ENCODE data around the gene CTIF.
A peak's percentile ranks its signal among the peaks of the same experiment; 100 is the strongest.

The CTIF gene

DNA sequence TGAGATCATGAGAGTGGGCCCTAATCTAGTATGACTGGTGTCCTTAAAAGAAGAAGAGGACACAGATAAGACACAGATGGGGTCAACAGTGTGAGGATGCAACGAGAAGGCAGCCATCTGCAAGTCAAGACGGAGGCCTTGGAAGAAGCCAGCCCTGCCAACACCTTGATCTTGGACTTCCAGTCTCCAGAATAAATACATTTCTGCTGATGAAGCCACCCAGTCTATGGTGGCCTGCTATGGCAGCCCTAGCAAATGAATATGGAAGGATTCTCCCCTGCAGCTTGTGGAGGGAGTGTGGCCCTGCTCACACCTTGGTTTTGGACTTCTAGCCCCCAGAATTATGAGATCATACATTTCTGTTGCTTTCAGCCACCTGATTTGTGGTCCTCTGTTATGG, 12.3 kb downstream of the CTIF start:
- no peak for DNase-seq (ENCODE audit: low spot score)

DNA sequence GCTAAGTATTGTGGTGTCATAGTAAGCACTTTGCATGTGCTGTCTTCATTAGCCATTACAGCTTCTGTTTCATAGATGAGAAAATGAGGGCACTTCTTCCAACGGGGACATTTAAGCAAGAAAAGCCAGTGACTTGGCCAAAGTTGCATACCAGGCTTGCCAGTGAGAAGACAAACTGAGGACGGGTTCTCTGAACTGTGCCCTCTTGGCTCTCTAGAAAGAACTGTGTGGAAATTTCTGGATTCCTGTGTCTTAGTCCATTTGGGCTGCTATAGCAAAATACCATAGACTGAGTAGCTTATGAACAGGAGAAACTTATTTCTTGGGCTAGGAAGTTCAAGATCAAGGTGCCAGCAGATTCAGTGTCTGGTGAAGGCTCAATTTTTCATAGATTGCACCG, 13.3 kb downstream of the CTIF start:
- no peak for DNase-seq (ENCODE audit: low spot score)

DNA sequence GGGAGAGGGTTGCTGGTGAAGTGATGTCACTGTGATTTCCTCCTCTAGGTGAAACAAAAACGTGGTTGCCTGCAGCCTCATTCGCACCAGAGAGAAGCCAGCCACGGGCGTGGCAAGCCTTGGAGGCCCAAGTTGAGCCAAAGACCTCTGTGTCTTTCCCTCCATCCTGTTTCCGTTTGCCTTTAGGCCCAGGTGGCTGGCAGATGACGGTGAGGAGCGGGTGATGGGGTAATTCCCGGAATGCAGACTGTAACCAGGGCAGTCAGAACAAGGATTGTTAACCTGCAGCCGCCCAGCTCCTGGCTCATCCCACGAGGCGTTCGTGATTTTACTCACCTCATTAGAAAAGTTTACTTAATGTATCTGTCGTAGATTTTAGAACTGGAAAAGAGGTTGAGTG, 14.4 kb downstream of the CTIF start:
- no peak for DNase-seq (ENCODE audit: low spot score)

DNA sequence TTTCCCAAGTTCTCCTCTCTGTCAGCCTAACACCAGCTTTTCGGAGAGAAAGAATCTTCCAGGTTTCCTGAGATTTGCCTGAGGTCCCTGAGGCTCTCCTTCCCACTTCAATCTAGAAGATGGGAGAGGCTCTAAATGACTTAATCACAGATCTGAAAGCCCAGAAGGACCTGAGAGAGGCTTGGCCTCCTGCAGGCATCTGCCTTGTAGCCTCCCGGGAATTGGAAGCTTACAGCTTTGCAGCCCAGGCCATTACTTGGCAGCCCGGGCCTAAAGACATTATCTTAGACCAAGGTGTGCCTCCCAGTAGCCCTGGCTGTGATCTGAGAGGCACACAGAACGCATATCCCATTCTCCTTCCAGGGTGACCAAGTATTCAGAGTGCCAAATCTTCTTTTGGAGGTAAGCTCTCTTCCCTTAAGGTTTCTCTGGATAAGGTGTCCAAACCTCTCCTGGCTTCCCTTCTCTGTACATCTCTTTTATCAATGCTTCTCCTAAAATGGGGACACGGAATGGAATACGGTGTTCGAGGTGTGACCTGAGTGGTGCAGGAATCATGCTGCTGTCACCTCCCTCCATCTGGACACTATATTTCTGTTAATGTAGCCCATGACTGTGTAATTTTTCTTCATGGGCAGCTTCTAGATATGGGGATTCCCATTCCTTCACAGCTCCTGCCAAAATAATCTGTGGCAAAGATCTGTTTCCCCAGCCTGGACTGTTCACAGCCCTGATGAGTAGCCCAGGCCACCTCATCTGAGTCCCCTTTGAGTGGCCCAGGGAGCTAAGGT, 16.0 kb downstream of the CTIF start:
- DNase-seq (ENCODE audit: low spot score): no peak

DNA sequence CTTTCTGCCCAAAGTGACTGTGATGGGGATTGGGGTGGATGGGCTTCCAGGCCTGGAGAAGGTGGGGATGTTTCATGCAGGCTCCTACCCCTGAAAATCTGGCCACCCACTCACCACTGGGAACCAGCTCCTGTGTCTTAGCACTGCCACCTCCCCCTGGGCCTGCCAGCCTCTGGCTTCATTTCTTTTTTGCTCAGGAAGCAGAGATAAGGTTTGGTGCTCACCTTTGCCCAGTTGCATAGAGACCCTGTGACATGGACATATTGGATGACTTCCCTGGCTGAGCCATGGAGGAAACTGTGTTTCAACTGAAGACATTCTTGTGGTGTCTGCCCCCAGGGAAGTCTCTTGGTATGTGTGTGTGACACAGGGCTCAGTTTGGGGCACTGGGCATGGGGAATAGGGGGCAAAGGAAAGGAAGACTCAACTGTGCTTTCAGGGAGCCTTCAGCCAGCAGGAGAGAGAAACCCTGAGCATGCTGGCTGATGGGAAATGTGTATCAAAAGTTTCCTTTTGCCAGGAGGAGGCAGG, 16.7 kb downstream of the CTIF start:
- DNase-seq (ENCODE audit: low spot score): no peak

DNA sequence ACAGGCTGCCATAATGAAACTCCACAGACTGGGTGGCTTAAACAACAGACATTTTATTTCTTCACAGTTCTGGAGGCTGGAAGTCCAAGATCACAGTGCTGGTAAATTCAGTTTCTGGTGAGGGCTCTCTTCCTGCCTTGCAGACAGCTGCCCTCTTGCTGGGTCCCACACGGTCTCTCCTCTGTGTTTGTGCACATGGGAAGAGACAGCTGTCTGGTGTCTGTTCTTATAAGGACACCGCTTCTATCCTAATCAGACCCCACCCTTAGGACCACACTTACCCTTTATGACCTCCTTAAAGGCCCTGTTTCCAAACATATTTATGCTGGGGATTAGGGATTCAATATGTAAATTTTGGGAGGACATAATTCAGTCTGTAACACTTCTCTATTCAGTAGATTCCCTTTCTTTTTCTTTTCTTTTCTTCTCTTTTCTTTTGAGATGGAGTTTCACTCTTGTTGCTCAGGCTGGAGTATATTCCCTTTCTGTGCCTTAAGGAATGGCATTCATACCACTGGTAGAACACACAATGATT, 18.9 kb downstream of the CTIF start:
- no peak for DNase-seq (ENCODE audit: low spot score)

DNA sequence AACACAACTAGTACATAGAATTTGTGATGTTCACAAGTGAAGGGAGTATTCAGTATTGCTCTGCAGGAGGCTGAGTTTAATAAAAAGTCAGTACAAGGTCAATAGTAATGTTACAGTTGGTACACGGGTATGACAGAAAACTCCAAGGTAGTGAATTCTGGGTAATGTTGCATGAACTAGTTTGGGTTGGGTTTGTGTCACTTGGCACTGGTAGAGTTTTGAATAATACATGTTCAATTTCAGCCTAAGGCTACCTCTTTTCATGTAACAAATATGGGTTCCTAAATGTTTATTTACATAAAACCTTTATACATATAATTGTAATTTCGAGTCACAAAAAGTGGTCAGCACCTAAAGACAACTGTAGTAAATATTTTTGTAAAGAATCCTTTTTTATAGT, 19.4 kb downstream of the CTIF start:
- DNase-seq (ENCODE audit: low spot score): no peak

DNA sequence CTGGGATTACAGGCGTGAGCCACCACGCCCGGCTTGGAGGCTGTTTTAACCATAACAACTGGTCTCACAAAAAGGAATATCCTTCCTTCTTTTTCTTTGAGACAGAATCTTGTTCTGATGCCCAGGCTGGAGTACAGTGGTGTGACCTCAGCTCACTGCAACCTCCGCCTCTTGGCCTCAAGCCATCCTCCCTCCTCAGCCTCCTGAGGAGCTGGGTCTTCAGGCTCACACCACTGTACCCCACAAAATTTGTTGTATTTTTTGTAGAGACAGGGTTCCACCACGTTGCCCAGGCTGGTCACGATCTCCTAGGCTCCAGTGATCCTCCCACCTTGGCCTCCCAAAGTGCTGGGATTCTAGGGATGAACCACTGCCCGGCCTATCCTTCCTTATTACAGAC, 21.7 kb downstream of the CTIF start:
- no peak for DNase-seq (ENCODE audit: low spot score)

DNA sequence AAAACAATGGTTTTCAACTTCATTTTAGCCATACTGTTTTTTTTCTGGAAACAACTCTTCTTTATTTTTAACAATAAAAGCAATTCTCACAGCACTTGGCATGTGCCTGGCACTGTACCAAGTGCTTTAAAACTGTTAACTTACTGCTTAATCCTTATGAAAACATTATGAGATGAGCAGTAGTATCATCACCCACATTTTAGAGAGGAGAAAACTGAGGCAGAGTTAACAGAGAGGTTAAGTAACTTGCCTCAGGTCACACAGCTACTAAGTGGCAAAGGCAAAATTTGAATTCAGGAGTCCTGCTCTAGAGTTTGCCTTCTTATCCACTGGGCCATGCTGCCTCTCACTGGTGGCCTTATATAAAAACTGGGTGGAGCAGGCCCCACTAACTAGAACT, 23.2 kb downstream of the CTIF start:
- no peak for DNase-seq (ENCODE audit: low spot score)

DNA sequence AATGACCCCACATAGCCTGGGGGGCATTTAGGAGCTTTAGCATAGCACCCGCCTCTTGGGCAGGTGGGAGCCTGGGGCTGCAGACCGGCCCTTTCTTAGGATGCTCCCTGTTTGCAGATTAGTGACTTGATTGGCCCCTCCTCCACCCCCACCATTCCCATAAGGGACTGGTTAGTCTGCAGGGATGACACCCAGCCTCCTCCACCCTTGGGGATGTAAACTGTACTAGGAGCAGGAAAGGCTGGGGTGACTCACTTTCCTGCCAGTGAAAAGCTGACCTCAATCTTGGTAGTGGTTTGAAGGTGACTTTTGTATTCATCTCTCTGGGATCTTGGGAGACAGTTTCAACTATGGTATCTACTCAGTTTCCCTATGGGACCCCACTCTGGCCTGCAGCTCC, 24.2 kb downstream of the CTIF start:
- peak; percentile 61 for DNase-seq (ENCODE audit: low spot score)

DNA sequence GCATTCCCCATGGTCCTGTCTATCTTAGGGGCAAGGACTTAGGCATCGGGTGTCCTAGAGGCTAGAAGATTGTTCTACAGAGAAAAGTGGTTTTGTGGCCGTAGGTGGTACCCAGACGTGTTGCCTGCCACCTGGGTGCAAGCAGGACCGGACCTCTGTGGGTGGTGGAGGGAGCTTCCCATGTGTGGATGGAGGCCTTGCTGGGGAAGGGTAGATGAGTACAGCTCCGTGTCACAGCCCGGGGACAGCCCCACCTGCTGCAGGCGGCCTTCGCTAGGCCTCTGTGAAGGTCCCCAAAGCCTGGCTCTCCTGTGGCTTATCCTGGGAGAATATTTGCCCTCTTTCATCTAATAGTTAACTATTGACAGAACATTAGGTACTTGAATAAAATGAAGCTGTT, 25.3 kb downstream of the CTIF start:
- DNase-seq (ENCODE audit: low spot score): no peak

DNA sequence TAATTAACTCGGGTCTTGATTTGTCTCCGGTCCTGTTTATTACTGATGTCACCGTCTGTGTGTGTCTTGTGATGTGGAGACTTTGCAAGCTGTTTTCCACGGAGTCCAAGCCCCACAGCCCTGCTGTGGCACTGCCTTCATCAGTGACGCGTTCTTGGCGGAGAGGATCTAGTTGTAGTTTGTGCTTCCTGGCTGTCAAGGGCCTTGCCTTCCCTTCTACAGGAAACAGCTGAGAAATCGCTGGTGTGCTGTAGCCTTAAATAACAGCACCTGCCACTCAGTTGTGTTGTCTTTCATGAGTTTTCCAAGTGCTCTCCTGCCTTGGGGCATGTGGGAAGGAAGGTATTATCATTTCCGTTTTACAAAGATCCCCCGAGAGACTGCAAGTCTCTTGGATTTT, 26.3 kb downstream of the CTIF start:
- DNase-seq (ENCODE audit: low spot score): no peak

DNA sequence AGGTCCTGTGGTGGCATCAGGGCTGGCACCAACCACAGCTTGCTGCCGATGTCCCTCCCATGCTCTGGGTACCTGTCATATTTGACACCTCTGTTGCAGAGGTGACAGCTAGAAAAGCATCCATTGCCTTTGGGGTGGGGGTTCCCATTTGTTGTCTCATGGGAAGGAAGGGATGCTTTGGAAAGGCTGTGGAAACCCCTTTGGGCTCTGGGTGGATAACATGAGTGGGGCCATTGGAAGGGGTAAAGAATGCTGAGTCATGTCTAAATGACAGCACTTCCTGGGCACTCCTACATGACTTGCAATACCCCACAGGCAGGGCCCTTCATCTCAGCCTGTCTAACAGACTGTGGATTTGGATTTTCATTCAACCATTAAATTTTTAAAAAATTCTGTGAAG, 27.8 kb downstream of the CTIF start:
- peak; percentile 14 for DNase-seq (ENCODE audit: low spot score)

DNA sequence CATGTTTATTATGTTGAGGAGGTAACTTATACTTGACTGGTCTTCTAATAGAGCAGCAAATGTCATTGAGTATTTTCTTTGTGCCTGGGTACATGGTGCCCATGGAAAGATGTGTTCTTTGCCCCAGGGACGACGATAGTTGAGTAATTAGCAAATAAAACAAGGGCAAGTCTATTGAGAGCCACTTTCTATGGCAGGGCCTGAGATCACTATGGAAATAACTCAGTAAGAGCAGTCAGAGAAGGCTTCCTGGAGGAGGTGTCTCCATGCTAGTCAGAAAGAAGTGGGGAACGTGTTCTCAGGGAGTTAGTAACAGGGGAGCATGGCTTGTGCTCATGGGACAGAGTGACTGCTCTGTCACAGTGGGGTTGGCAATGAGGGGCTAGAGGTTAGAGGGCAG, 28.6 kb downstream of the CTIF start:
- no peak for DNase-seq (ENCODE audit: low spot score)

DNA sequence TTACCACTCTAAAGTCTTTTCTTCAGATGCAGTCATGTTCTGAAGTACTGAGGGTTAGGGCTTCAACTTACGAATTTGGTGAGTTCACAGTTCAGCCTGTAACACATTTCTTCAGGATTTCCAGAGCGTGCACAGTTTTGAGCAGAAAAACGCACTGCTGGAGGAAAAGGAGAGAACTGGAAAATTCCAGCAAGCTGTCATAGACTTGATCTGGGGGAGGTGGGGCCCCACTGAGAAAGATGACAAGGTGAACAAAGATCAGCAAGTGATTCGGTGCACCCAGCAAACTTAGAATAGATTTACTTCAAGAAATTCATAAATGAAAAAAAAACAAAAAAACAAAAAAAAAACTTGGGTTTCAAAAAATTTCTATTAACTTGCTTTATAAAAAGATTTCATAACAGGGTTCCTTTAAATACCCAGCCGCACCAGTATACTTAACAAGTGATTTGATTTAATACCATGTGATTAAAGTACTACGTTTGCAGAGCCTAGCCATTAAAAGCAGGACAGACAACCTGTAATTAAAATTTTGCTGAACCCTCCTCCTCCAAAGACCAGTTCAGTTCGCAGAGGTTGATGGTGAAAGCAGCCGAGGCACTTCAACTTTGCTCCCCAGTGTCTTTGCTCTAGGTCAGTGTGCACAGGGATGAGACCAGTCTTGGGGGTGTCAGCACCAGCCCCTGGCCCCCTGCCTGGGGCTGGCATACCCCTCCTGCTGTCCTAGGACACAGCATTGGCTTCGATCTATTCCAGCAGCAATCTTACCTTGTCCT, 30.5 kb downstream of the CTIF start:
- DNase-seq (ENCODE audit: low spot score): no peak

DNA sequence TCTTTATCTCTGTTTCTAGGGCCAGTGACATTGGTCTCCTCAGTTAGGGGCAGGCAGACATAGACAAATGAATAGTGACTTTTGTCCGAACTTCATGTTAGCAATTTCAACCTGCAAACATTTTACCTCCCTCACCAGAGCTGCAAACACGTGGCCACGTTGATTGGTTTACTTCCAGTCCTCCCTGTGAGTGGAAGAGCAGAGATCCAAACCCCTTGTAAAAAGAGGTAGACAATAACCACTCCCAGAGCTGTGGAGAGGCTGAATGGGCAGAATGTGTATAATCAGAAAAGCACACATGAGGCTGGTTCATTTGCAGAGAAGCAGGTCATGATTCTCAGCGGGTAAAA, 31.1 kb downstream of the CTIF start:
- no peak for DNase-seq (ENCODE audit: low spot score)

DNA sequence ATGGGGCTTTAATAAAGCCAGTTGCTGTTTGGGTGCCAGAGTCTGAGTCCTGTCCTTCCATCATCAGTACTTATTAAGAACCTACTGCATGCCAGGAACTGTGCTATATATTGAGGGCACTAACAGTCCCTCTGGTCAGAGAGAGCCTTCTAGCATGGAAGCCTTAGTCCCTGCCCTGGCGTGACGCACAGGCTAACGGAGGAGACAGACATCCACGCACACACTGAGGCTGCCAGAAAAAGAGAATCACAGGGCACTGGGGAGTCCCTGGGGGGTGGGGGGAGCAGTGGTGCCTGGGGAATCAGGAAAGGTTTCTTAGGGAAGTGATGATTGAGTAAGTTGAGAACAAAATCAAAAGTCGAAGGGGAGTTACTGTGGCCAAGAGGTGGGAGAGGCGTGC, 31.5 kb downstream of the CTIF start:
- DNase-seq (ENCODE audit: low spot score): no peak

DNA sequence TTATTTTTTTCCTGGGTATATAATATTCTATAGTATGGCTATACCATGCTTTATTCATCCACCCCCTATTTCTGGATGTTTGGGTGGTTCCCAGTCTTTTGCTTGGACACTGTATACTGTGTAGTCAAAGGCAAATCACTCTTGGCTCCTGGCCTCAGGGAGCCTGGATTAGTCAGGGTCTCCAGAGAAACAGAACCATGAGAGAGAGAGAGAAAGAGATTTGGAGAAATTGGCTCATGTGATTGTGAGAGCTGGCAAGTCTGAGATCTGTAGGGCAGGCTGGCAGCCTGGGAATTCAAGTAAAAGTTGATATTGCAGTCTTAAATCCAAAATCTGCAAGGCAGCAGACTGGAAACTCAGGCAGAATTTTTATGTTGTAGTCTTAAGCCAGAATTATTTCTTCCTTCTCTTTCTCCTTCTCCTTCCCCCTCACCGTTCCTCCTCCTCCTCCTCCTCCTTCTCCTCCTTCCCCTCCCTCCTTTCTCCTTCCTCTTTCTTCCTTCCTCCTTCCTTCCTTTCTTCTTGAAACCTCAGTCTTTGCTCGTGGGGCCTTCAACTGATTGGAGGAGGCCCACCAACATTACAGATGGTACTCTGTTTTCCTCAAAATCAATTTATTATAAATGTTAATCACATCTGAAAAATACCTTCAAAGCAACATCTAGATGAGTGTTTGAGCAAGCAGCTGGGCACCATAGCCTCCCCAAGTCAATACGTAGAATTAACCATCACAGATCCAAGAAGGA, 33.0 kb downstream of the CTIF start:
- DNase-seq (ENCODE audit: low spot score): no peak

DNA sequence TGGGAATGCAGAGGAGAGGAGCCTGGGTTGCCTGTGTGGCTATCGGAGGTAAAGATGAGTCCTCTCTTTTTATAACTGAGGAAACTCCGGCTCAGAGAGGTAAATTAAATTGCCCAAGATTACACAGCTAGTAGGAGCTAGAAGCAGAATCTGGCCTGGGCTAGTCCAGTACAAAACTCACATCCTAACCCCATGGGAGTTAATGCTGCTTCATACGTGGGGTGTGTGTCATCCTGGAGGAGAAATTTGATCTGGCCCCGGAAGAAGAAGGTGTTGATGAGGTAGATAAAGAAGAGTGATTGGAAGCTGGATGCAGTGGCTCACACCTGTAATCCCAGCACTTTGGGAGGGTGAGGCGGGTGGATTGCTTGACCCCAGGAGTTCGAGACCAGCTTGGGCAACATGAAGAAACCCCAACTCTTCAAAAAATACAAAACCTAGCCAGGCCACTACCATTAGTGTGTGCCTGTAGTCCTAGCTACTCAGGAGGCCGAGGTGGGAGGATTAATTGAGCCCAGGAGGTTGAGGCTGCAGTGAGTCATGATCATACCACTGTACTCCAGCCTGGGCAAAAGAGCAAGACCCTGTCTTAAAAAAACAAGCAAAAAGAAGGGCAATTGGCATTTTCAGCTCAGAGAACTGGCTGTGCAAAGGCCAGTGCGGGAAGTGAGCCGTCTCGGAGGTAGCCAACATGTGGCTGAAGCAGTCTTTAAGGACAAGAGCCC, 33.7 kb downstream of the CTIF start:
- DNase-seq (ENCODE audit: low spot score): no peak

DNA sequence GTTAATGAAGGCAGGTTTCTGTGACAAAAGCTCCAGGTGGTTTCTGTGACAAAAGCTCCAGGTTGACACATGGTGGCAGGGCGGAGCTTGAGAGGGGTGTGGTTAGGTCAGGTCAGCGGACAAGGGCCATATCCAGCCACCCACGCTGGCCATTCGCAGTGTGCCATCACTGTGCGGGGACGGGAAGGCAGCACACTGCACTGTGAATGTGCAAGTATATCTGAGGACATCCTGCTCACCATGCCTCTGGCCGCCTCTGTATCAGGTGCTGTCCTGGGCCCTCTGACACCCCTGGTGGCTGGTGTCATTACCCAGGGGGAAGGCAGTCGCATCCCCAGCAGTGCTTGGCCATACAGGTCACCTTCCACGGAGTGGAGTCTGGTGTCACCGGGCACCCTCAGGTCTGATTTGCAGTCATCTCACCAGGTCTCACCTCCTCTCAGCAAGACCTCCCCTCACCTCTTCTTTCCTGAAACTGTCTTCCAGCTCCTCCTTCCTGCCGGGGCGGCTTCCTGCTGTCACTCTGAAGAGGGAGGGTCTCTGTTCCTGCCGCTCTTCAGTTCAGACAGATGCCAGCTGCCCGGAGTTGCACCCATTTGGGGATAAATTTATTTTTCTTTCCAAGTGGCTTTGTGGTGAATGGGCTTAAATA, 34.9 kb downstream of the CTIF start:
- DNase-seq (ENCODE audit: low spot score): no peak

DNA sequence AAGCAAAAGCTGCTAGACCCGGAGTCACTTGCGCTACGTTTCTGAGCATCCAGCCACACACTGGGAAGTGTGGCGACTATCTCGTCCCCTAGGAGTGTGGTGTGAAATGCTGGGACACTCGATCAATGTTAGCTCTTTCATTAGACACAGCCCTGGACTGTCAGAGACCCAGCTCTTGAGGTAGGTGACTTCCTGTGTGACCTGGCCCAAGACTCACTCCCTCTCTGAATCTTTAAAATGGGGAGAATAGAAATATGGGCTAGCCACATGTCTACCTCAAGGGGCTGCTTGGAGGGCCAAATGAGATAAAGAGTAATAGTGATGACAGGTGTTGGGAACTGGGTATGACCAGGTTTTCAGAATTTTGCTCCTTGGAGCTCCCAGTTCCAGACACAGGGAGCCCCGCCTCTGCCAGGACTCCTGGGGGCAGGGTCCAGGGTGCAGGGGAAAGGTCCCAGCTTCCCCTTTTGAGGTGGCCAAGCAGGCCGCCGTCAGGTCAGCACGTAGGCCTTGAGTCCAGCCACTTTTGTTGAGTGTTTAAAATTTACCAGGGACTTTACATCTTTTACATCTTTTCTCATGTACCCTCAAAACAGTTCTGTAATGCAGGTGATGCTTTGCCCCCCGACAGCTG, 36.0 kb downstream of the CTIF start:
- no peak for DNase-seq (ENCODE audit: low spot score)

Measured in RKO (cell line).